ENCODE results near the gene DSCAM.

Gene DSCAM

GRCh38 chr21:40603774-40604173 is 243.2 kb downstream of the DSCAM start:
- no peak for DNase-seq

- DNase-seq, result no peak
Measured at GRCh38 chr21:40602080-40602479, 244.9 kb downstream of the DSCAM start.

DNA sequence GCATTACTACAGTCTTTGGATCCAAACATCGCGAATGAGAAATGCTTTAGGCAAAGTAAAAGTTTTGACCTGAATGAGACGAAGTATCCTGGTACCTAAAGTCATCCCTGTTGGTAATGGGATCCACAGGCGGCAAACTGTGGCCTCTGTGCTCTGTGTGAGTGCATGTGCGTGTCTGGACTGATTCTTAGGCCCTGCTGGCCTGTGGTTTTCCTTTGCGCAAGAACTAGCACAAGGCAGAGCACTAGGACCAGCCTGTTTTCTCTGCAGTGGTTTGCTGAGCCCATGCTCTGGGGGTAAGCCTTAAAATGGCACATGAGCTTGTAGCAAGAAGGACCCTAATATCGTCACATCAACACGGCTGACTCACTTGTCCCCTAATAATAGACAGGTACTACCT is 251.2 kb downstream of the DSCAM start:
- no peak for DNase-seq

DNA sequence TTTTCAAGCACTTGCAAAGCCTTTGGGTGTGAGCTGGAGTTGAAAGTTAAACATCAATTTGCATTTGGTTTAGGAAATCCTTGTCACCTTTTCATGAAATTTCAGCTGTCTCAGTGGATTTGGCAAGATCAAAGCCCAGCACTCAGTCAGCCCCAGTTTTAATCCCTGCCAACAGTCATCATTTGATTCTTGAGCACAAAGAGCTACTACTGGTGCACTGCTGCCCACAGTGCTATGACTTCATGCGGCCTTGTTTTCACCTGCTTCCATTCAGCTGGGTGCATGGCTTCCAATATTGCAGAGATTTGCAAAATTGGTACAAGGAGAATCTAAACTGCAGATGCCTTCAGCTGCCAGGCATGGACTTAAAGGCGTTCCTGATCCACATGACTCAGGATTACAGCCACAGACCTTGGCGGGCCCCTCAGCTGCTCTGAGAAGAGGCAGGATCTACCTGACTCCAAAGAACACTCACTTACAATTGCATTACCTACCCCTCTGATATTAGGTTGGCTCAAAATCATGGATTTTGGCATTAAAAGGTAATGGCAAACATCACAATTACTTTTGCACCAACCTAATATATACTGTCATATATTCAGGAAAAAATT is 259.1 kb downstream of the DSCAM start:
- DNase-seq, result no peak

GRCh38 chr21:40586575-40586974 is 260.4 kb downstream of the DSCAM start:
- DNase-seq, result no peak

GRCh38 chr21:40577285-40578043 is 269.5 kb downstream of the DSCAM start:
- no peak for DNase-seq

DNA sequence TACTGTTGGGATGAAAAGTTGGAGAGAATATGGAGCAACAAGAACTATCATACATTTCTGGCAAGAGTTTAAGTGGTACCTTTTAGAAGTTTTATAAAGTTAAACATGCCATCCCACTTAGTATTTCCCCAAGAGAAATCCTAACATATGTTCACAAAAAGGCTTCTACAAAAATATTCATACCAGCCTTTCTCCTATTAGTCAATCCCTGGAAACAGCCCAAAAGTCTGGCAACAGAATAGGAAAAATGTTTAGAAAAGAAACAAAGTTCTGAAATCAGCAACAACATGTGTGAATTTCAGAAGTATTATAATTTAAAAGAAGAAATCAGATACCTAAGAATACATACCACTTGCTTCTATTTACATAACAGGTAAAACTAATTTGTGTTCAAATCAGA is 271.0 kb downstream of the DSCAM start:
- DNase-seq, result no peak

- no peak for DNase-seq
Measured at GRCh38 chr21:40569357-40569756, 277.6 kb downstream of the DSCAM start.

DNA sequence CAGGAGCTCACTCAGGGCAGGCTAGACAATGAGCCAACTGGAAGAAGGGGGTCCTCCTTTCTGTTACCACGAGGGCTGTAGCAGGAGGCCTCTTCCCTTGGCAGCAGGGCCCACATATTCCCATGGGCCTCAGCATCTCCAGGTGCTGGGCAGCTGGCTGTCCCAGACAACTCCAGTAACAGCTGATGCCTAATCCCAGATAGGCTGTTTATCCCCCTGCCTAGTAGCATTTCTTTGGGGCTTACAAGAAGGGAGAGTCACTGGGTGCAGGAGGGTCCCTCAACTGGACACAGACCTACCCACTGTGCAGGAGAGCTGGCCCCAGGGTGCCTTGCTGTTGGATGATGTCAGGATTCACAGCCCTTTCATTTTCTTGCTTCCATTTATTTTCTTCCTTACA is 278.2 kb downstream of the DSCAM start:
- no peak for DNase-seq

DNA sequence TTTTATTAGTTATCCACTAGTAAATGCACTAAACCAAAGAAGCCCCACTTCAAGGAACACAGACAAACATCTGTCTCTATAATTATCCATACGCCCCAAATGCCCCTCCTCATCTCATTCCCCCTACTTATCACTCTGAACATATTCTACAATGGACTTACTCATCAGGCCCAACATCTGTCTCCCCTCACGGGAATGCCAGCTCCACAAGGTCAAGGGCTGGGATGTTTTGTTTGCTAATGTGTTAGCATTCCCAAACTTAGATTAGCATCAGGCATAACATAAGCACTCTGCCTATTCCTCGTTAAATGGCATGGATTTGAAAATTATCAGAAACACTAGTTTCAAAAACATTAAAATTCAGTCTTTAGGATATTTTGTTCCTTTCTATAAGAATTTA is 279.5 kb downstream of the DSCAM start:
- no peak for DNase-seq

DNA sequence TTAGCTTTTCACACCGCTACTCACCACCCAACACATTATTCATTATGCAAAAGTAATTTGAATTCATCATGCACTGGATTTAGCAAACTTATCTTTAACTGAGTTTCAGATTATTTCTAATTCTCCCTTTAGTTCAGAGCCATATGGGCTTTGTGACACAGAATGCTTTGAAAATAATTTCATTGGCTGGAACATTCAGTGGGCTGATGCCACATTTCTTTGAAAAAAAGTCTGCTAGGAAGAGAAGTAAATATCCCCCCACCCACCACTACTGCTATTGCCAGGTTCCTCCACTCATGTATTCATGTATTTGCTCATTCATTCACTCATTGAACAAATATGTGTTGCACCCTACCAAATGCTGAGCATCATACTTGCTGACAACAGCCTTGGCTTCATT is 280.5 kb downstream of the DSCAM start:
- DNase-seq, result no peak

GRCh38 chr21:40564318-40564717 is 282.6 kb downstream of the DSCAM start:
- no peak for DNase-seq

DNA sequence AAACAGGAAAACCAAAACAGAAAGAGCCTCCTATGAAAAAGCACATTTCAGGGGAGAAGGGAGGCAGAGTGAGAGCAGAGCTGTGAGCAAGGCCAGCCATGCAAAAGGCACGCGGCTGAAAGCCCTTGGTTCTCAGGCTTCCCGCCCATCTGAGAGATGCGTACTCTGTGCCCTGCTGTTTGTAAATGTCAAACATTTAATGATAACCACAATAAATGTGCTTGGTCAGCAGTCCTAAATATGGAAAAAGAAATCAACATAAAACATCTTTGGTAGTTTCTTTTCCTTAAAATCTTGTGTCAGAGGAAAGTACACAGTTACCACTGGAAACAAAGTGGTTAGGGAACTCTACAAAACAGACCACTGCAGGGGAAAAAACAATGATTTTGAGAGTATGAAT is 283.1 kb downstream of the DSCAM start:
- DNase-seq, result no peak

DNA sequence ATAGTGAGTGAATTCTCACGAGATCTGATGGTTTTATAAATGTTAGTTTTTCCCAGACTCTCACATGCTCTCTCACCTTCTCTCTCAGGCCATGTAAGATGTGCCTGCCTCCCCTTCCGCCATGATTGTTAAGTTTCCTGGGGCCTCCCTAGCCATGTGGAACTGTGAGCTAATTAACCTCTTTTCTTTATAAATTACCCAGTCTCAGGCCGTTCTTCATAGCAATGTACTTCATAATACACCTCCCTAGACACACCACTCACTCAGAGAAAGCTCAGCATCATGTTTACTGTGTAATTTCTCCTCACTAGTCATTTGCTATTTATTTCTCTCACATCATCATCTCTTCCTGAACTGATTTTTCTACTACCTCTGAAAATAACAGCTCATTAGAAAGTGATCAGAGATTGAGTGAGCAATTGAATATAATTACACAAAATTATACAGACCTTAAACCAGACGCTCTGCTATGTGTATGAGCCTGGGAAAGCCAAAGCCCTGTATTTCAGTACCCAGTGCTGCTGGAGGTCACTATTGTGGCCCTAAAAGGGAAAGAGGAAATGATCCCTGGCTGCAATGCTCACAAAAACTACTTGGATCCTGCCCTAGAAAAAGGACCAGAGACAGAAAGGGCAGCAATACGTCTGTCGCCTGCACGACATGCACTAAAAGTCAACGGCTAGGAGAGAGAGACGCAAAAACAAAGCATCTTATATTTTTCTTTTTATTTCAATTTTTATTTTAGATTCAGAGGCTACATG is 284.5 kb downstream of the DSCAM start:
- DNase-seq, result no peak

GRCh38 chr21:40556442-40556968 is 290.5 kb downstream of the DSCAM start:
- DNase-seq, result no peak

GRCh38 chr21:40555021-40555528 is 291.9 kb downstream of the DSCAM start:
- DNase-seq, result no peak

- DNase-seq, result no peak
Measured at GRCh38 chr21:40553781-40554180, 293.2 kb downstream of the DSCAM start.

DNA sequence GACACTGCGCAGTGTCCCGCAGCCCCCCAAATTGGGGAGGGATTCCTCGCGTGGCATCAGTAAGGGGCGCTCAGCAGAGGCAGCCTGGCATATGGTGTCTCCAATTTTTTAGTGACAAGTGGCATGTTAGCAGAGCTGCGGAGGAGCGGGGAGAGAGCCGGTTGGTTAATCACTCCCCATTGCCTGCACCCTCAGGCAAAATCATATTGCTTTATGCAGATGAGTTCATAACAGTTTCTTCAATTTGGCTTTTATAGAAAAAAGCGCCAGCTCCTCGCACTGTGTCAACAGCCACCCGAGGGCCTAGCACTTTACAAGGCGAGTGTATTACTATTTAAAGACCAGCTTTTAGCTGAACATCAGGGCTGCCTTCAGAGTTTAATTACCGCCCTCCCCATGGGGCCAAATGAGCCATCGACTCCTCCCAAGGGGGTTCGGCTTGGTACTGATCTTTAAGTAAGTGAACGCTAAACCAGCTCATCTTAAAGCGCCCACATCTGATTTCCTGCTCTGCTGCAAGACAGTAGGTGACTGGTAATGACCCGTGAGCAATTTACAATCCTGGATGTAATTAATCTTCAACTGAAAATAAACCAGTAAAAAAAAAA is 298.9 kb downstream of the DSCAM start:
- DNase-seq, result no peak

- no peak for DNase-seq
Measured at GRCh38 chr21:40546647-40547046, 300.3 kb downstream of the DSCAM start.

GRCh38 chr21:40540216-40540615 is 306.7 kb downstream of the DSCAM start:
- no peak for DNase-seq

GRCh38 chr21:40534886-40535285 is 312.1 kb downstream of the DSCAM start:
- no peak for DNase-seq

- DNase-seq, result no peak
Measured at GRCh38 chr21:40531431-40532110, 315.4 kb downstream of the DSCAM start.

DNA sequence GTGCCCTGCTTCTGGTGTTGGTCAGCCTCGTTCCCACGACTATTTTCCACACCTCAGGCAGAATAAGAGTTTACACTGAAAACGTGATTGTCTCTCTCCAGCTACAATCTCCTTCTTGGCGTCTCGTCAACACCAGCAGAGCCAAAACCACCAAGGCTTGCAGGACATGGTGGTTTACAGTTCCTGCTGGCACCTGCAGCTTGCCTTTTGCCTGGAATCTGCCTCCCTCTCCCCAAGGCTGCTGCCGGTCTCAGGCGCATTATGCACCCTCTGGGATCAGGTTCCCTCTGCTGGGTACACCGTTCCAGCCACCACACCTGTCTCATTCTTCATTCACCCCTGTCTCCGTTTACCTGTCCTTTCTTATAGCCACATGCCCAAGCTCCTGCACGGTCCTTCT is 315.9 kb downstream of the DSCAM start:
- no peak for DNase-seq

Data from left hindlimb (tissue), 1 donor.